Measurements from ENCODE around the gene TAS2R41.
"Not testable (repeated sequence)": the region's sequence is repeated elsewhere in the genome, so short reads cannot be mapped to it uniquely, and the experiment has no call there.

The TAS2R41 gene

GRCh38 chr7:143456992-143457793 is 20.5 kb upstream of the TAS2R41 start:
- DNase-seq: no peak

DNA sequence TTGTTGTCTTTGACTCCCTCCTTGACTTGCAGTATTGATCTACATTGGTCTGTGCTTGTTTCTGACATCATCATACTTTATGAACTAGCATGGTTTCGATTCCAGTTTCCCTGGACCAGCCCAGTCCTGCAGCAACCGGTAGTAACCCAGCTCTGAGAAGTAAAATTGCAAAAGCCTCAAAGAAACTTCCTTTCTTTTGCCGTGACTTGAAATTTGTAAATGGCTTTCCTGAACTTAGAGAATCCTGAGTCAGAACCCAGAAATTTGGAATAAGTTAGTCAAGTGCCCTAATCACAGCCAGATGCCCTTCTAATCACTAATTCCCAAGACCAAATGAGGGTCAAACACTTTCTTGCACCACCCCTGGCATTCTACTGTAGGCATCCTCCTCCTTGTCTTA is 19.4 kb upstream of the TAS2R41 start:
- DNase-seq: no peak

DNA sequence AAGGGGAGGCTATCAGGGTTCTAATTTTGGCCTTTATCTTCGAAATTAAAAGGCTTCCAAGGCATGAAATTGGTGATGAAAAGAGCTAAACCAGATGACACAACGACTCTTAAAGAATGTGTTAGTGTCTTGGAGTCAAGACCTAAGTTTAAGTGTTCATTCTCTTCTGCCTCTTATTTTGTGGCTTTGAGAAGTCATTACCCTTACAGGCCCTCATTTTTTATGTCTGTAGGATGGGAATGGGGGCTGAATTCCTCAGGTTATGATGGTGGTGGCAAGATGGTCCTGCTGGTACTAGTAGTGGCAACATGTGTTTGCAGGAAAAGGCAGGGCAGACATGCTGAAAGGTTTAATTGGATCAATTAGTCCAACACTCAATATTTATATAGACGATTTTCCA is 19.0 kb upstream of the TAS2R41 start:
- no peak for DNase-seq

- no peak for DNase-seq
Observed at GRCh38 chr7:143459359-143459758, 18.3 kb upstream of the TAS2R41 start.

DNA sequence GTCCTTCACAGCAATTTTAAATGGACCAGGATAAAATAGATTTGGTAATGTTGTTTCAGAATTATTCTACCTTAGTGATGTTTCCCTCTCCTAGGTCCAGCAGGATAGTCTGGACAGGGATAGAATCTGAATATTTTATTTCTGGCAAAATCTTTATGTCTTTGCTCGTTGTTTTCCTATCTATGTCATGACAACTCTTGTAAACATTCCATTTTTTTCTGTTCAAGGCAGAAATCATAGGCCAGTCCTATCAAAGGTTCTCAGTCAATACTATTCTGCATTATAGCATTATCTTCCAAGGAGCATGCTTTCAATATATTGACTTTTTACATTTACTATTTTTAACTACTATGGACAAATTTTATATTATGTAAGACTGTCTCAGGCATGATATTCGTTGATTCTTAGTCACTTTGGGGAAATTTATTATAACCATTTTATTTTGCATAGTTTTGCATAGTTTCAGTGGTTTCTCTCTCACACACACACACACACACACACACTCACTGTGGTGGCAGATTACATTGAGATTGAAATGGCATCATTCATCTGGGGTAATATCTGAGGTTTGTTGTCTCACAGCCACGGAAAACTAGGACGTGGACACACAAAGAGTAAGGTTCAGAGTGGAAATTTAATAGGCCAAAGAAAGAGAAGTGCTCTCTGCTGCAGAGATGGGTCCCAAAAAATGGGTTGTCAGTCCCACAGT is 17.2 kb upstream of the TAS2R41 start:
- DNase-seq: no peak

- DNase-seq: no peak
Observed at GRCh38 chr7:143462045-143462444, 15.6 kb upstream of the TAS2R41 start.

- DNase-seq: no peak
Observed at GRCh38 chr7:143463556-143463955, 14.1 kb upstream of the TAS2R41 start.

GRCh38 chr7:143463957-143464356 is 13.7 kb upstream of the TAS2R41 start:
- no peak for DNase-seq

DNA sequence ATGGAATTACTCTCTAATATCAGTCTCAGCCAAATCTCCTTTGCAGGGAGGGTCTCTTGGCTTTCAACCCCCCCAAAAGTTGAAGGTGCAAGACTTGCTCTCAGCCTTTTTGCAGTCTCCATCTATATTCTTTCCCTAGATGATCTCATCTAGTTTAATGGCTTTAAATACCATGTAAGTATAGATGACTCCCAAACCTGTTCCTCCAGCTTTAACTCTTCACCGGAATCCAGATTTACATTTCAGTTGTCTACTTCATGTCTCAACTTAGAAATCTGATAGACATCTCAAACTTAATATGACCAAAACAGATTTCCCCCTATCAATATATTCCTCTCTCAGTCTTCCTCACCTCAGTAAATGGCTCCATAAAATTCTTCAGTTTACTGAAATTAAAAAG is 9.9 kb upstream of the TAS2R41 start:
- DNase-seq: no peak

GRCh38 chr7:143472071-143472689 is 5.5 kb upstream of the TAS2R41 start:
- DNase-seq: not testable (repeated sequence)

GRCh38 chr7:143479055-143479766 is 1.5 kb downstream of the TAS2R41 start:
- no peak for DNase-seq

GRCh38 chr7:143480501-143480900 is 2.8 kb downstream of the TAS2R41 start:
- no peak for DNase-seq

DNA sequence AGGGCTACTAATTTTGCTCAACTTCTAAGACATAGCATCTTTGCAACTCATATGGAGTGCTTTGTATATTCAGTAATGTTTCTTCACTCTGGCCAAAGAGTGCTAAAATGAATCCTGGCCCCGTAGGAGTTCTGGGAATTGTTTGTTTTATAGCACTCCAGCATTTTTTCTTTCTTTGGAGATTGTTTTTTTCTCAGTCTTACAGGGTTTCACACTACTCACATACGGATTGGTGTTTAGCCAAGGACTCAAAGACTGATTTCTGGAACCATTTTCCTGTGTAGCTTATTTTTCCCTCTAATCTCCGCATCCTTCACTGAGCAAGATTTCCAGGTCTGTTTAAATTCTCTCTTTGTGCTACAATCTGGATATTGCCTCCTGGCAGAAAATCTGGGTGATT is 6.4 kb downstream of the TAS2R41 start:
- no peak for DNase-seq

DNA sequence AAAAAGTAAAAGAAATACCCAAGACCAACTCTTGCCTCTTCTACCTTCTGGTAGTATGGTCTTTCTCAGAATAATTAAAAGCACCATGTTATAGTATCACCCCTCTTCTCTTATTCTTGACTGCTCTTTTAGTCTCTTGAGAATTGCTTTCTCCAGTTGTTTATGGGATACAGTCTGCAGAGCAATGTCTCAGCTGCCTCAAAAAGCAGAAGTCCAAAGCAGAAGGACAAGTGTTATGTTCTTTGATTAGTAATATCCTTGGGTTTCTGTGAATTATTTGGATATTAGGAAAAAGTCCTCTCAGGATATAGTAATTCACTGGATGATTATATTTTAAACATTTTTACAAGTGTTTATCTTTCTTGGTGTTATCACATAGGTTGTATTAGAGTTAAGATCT is 7.4 kb downstream of the TAS2R41 start:
- DNase-seq: no peak

DNA sequence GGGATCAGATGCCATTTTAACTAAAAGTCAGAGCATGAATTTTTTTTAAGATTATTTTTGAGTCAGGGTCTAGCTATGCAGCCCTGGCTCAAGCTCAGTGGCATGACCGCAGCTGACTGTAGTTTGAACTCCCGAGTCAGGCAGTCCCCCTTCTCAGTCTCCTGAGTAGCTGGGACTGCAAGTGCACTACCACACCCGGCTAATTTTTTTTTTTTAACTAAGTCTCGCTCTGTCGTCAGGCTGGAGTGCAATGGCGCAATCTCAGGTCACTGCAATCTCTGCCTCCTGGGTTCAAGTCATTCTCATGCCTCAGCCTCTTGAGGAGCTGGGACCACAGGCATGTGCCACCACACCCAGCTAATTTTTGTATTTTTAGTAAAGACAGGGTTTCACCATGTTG is 7.8 kb downstream of the TAS2R41 start:
- no peak for DNase-seq

DNA sequence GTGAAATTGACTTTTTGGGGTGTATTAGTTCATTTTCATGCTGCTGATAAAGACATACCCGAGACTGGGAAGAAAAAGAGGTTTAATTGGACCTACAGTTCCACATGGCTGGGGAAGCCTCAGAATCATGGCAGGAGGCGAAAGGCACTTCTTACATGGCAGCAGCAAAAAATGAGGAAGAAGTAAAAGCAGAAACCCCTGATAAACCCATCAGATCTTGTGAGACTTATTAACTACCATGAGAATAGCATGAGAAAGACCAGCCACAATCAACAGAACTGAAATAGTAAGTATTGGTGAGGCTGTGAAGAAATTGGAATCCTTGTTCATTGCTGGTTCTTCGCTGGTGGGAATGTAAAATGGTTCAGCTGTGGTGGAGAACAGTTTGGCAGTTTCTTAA is 8.6 kb downstream of the TAS2R41 start:
- not testable (repeated sequence) for DNase-seq

- no peak for DNase-seq
Observed at GRCh38 chr7:143487061-143487460, 9.4 kb downstream of the TAS2R41 start.

DNA sequence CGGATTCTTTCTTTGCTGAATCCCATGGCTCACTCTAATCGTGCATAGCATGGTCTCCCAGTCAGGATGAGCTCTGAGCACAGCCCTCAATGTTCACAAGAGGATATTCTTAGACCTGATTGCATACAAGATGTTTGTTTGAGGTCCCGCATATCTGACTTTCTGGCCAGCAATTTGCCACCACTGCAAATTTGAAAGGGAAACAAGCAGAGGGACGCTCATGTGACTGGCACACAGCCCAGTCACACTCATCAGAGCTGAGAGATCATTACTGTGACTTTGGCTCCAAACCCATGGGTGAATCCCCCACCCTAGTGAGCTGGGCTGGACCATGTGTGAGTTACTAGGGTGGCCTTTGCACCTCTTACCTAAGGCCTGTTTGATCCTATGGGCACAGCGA is 9.9 kb downstream of the TAS2R41 start:
- DNase-seq: peak; percentile 56

GRCh38 chr7:143490717-143491306 is 13.1 kb downstream of the TAS2R41 start:
- no peak for DNase-seq

DNA sequence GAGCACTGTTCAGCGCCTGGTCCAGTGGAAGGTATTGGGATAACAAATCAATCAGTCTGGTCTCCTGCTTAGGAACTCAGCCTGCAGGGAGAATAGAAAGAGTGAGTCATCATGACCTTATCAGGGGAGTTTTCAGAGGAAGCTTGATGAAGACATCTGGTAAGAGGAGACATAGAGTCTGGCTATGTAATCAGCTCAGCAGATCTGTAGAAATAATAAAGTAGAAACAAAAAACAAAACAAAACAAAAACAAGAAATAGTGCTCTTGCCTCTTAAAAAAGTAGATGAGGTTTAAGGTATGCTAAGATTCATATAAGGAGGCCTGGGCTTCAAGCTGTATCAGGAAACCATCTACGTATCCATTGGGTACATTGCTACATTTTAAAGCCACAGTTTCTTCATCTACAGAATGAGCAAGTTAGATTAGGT is 14.4 kb downstream of the TAS2R41 start:
- DNase-seq: no peak

DNA sequence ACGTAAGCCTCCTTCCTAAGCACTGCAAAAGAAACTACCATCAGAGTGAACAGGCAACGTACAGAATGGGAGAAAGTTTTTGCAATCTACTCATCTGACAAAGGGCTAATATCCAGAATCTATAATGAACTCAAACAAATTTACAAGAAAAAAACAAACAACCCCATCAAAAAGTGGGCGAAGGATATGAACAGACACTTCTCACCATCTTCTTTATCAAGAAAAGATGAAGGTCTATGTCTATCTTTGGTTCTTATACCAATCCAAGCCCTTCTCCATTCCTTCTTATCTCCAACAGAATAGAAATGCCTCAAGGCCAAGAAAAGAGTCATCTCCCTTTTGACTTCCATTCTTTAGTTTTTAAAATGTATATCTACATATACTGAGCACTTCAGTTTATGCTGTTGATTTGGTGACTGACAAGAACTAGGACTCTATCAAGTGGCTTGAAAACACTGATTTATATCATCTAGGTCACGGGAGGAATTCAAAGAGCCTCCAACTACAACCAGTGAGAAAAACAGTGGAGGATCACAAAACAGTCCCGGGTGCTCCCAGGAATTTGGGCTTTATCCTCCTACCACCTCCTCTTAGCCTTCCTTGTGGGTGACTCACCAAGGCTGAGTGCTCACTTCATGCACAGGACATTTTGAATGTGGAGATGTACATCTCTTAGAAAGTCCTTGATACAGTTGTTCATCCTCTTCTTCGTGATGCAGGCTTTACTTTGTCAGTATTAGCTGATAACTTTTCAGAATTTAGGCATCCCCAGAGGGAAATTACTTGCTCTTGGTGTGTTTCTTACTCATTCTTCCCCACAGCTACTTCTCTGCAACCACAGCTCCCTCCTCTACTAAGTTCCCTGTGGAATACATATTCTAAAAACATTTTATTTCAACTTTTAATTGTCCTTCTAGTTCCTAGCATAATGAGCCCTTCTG is 15.4 kb downstream of the TAS2R41 start:
- no peak for DNase-seq

GRCh38 chr7:143493751-143494150 is 16.1 kb downstream of the TAS2R41 start:
- DNase-seq: no peak

All from NCI-H1105 (cell line).